ENCODE results near the gene IL22RA2. TPM values are rescaled to one million over a fixed set of nuclear protein-coding genes. Genes with fewer than 3 reads are reported as not detected.

IL22RA2 gene
- total and polyA plus RNA-seq, 2 of the 13 experiments (the other 11 are each of a cell fraction or from before 2014, with no cell fraction given) = not detected

- TF ChIP-seq RNF219 (CRISPR knock-in tag; IDR thresholded peaks at IDR 0.05) (peak; percentile 47; the same call in 1 of the 2 replicates), BORCS8-MEF2B (CRISPR knock-in tag; IDR thresholded peaks at IDR 0.05) (0 out of 2 replicates have a peak, but pooled peaks have one; percentile 31), ARID5B (CRISPR knock-in tag; IDR thresholded peaks at IDR 0.05) (0 out of 2 replicates have a peak, but pooled peaks have one; percentile 19), NR2F6 (IDR thresholded peaks at IDR 0.05) (no peak), NR2F6 (CRISPR knock-in tag; IDR thresholded peaks at IDR 0.05) (0 out of 2 replicates have a peak, but pooled peaks have one; percentile 6), ZNF432 (CRISPR knock-in tag; IDR thresholded peaks at IDR 0.05; ENCODE audit: borderline replicate concordance) (no peak), ATF4 (CRISPR knock-in tag; IDR thresholded peaks at IDR 0.05) (0 out of 4 replicates have a peak, but pooled peaks of 1 of the 2 experiments have one; percentile 42), ZNF580 (CRISPR knock-in tag; IDR thresholded peaks at IDR 0.05; ENCODE audit: borderline replicate concordance, low read depth) (no peak), ATF2 (CRISPR knock-in tag; IDR thresholded peaks at IDR 0.05) (0 out of 2 replicates have a peak, but pooled peaks have one; percentile 15), ZNF574 (CRISPR knock-in tag; IDR thresholded peaks at IDR 0.05) (0 out of 2 replicates have a peak, but pooled peaks have one; percentile 27), ZSCAN5A (CRISPR knock-in tag; IDR thresholded peaks at IDR 0.05; ENCODE audit: borderline replicate concordance) (0 out of 2 replicates have a peak, but pooled peaks have one; percentile 57), XRCC5 (optimal IDR thresholded peaks at IDR 0.05; ENCODE audit: low read length) (no peak)
These were observed 44.5 kb upstream of the IL22RA2 start (continued) for GRCh38 chr6:137217801-137218472.

Data from HepG2 (cell line).